HepG2 (cell line): ENCODE data around the gene VAMP3. TPM values are rescaled to one million over a fixed set of nuclear protein-coding genes. Genes with fewer than 3 reads are reported as not detected.

ENCODE experiments used
- ATAC-seq: fragments of 200-7000 bp; cut with Tn5 transposase; 3 replicates; pipeline ENCODE4 v1.9.1; 2020; ENCODE audit warnings: mild to moderate bottlenecking, moderate library complexity
- BruUV-seq: library from RNA; stranded (reverse); fragments of 400-500 nt; replicated peaks from 2 replicates; lab custom pipeline; 2021; lab: Mats Ljungman, UMichigan
- CTCF ChIA-PET: fragments of 300-600 bp; formaldehyde crosslinking; extraction: SDS; loops from one replicate; lab custom pipeline; 2021; ENCODE audit warnings: low total read pairs, inconsistent platforms, low intra/inter-chr PET ratio; lab: Yijun Ruan, JAX
- POLR2A ChIA-PET: fragments of 350-600 bp; sonication (Branson Sonifier 250); formaldehyde crosslinking; loops from one replicate; lab custom pipeline; 2020; ENCODE audit warnings: antibody characterized with exemption, inconsistent platforms; lab: Yijun Ruan, JAX
- DNase-seq: peaks from one replicate; pipeline ENCODE4 v3.0.0-alpha.2; 2015; ENCODE audit warnings: low spot score
- FAIRE-seq: peaks from 3 replicates; lab custom pipeline; 2011; peaks lifted over from hg19 to GRCh38; lab: Jason Lieb, UNC
- H2AFZ ChIP-seq: one replicate; pipeline ENCODE4 v1.6.1; 2011; ENCODE audit warnings: low read length, inconsistent platforms
- H3K27ac ChIP-seq: fragments of 300-600 bp; 3 replicates; pipeline ENCODE4 v1.8.0; 2011; ENCODE audit warnings: mixed run types, mild to moderate bottlenecking, mixed read lengths, low read length, inconsistent platforms; ENCODE audit not compliant: insufficient read depth; ENCODE audit errors: extremely low read length
- H3K27me3 ChIP-seq, 2 experiments: fragments of 200-600 bp in 1 of 2; 2 replicates in 1 of 2; 3 replicates in 1 of 2; pipeline versions ENCODE4 v1.6.0 to v1.8.0; 2011; ENCODE audit warnings: low read length in 2 of 2, mild to moderate bottlenecking in 2 of 2, moderate library complexity in 2 of 2, inconsistent platforms in 1 of 2; ENCODE audit not compliant: insufficient read depth in 2 of 2, control insufficient read depth in 1 of 2
- H3K36me3 ChIP-seq, 2 experiments: fragments of 200-600 bp in 1 of 2; replicated peaks in 1 of 2; 2 replicates in 1 of 2; 3 replicates in 1 of 2; pipeline versions ENCODE4 v1.5.1 to v1.8.0; 2011; ENCODE audit warnings: low read length in 2 of 2, inconsistent platforms in 1 of 2; ENCODE audit not compliant: insufficient read depth in 2 of 2, control insufficient read depth in 1 of 2
- H3K4me1 ChIP-seq: 2 replicates; pipeline ENCODE4 v1.5.1; 2012; ENCODE audit warnings: low read length, inconsistent platforms; ENCODE audit not compliant: insufficient read depth
- H3K4me2 ChIP-seq: 2 replicates; pipeline ENCODE4 v1.6.0; 2011; ENCODE audit warnings: low read depth, low read length, inconsistent platforms
- H3K4me3 ChIP-seq, 3 experiments: fragments of 200-600 bp in 1 of 3; sonication (generic), shearing (Covaris generic) in 1 of 3; replicated peaks in 1 of 3; 2 replicates each; pipeline ENCODE4 v1.5.1; 2011 to 2016; ENCODE audit warnings: low read length in 3 of 3, inconsistent platforms in 2 of 3, low read depth in 2 of 3, mild to moderate bottlenecking in 2 of 3, control low read depth in 1 of 3, mixed read lengths in 1 of 3; ENCODE audit not compliant: insufficient read depth in 1 of 3
- H3K79me2 ChIP-seq: one replicate; pipeline ENCODE4 v1.6.1; 2011; ENCODE audit warnings: low read length, inconsistent platforms; ENCODE audit not compliant: insufficient read depth
- H3K9ac ChIP-seq: 2 replicates; pipeline ENCODE4 v1.6.0; 2011; ENCODE audit warnings: mild to moderate bottlenecking, low read depth, low read length, inconsistent platforms; ENCODE audit not compliant: insufficient read depth
- H3K9me3 ChIP-seq: 2 replicates; pipeline ENCODE4 v1.5.1; 2012; ENCODE audit warnings: mild to moderate bottlenecking, low read length
- H4K20me1 ChIP-seq: 2 replicates; pipeline ENCODE4 v1.6.0; 2011; ENCODE audit warnings: inconsistent platforms, mild to moderate bottlenecking, low read length, moderate library complexity; ENCODE audit not compliant: insufficient read depth
- CCDC6 ChIP-seq: sonication (generic); formaldehyde crosslinking; IDR thresholded peaks from 2 replicates; pipeline ENCODE4 v1.8.1; 2022; ENCODE audit warnings: mild to moderate bottlenecking, missing genetic modification reagents, moderate library complexity
- ISL2 ChIP-seq: sonication (generic); formaldehyde crosslinking; IDR thresholded peaks from 2 replicates; pipeline ENCODE4 v1.5.0; 2020; ENCODE audit warnings: missing genetic modification reagents
- NONO ChIP-seq, 2 experiments: fragments of 450-650 bp in 1 of 2; sonication (generic) in 1 of 2; formaldehyde crosslinking in 1 of 2; IDR thresholded peaks in 1 of 2; conservative IDR thresholded peaks in 1 of 2; 2 replicates each; pipeline versions ENCODE4 v1.6.1 to v1.8.0; 2017 to 2022; ENCODE audit warnings: mild to moderate bottlenecking in 1 of 2, missing genetic modification reagents in 1 of 2, moderate library complexity in 1 of 2
- ZGPAT ChIP-seq: IDR thresholded peaks from 2 replicates; pipeline ENCODE4 v1.6.1; 2016; ENCODE audit warnings: mild to moderate bottlenecking
- ZNF616 ChIP-seq: sonication (generic); formaldehyde crosslinking; IDR thresholded peaks from 2 replicates; pipeline ENCODE4 v1.5.0; 2020; ENCODE audit warnings: low read depth, mild to moderate bottlenecking, missing genetic modification reagents
- ZNF639 ChIP-seq: conservative IDR thresholded peaks from 2 replicates; pipeline ENCODE4 v1.6.1; 2018; ENCODE audit warnings: missing genetic modification reagents
- ZNF75D ChIP-seq: sonication (generic); formaldehyde crosslinking; IDR thresholded peaks from 2 replicates; pipeline ENCODE4 v1.8.1; 2023; ENCODE audit warnings: missing genetic modification reagents, mild to moderate bottlenecking, borderline replicate concordance
- ZSCAN5A ChIP-seq: sonication (generic); formaldehyde crosslinking; IDR thresholded peaks from 2 replicates; pipeline ENCODE4 v1.8.0; 2022; ENCODE audit warnings: mild to moderate bottlenecking, missing genetic modification reagents, borderline replicate concordance
- WGBS: methylation state at CpG from one replicate; pipeline ENCODE4 v1.1.6; 2017; ENCODE audit warnings: low lambda C conversion rate; 5-methylcytosine and 5-hydroxymethylcytosine counted together
- in situ Hi-C: cut with HindIII; loops from 2 replicates; pipeline ENCODE4 v1.10.0; 2017; ENCODE audit warnings: low pct_unique_long_range_greater_than_20kb; ENCODE audit not compliant: extremely low pct_ligation_motif_present
- intact Hi-C: fragments of 100-400 bp; cut with micrococcal nuclease; formaldehyde crosslinking; loops from one replicate; pipeline ENCODE4 v1.10.0; 2022; ENCODE audit not compliant: unreplicated experiment
- polyA plus RNA-seq, 8 experiments: library from polyadenylated mRNA; depleted of rRNA in 3 of 8; stranded (reverse) in 7 of 8; unstranded in 1 of 8; fragments of >200 nt; fragmentation: Illumina TruSeq in 4 of 8; extraction: Trizol in 4 of 8; gene quantifications; 2 replicates each; pipeline versions ENCODE4 v1.2.1 to v1.2.3, GENCODE V29; 2011 to 2016; ENCODE audit warnings: low read depth in 4 of 8, missing spikeins in 1 of 8, mixed read lengths in 1 of 8; ENCODE audit not compliant: insufficient read depth in 1 of 8
- total RNA-seq, 5 experiments: library from RNA; depleted of rRNA; stranded (reverse); fragments of >200 nt; fragmentation: Illumina TruSeq; extraction: Trizol; gene quantifications; 2 replicates each; pipeline ENCODE4 v1.2.3, GENCODE V29; 2016; ENCODE audit warnings: low read depth in 1 of 5

VAMP3 gene
- total and polyA plus RNA-seq, 2 of the 13 experiments (the other 11 are each of a cell fraction or from before 2014, with no cell fraction given) = 75.3 to 88.7 TPM

- no peak for ATAC-seq
Observed at GRCh38 chr1:7785108-7785507, 14.0 kb downstream of the VAMP3 start.

More at GRCh38 chr1:7785108-7785507, 14.0 kb downstream of the VAMP3 start:
- Histone ChIP-seq H3K27ac (peak overlapping the region; percentile 46), H3K4me3 (no peak overlapping the region), H4K20me1 (no peaks in the 10 kb centered on the region), H2AFZ (no peak overlapping the region), H3K9me3 (peaks cover 5% of the 10 kb centered on the region), H3K4me1 (peaks cover 17% of the 10 kb centered on the region), H3K9ac (no peak overlapping the region), H3K79me2 (no peaks in the 10 kb centered on the region), H3K27me3 (no peaks in the 10 kb centered on the region), H3K4me2 (no peak overlapping the region), H3K36me3 (peaks cover 0 to 17% of the 10 kb centered on the region in 2 experiments; a peak in 1 of 5 replicates)
- WGBS = 84% methylated on average over 7 of the region's 7 CpGs
- DNase-seq (no peak), FAIRE-seq (no peak)
- POLR2A ChIA-PET = no interaction called here
- CTCF ChIA-PET = no interaction called here
- BruUV-seq = no TSS peak
- in situ Hi-C loops = no loop called here
- TF ChIP-seq ZNF75D (CRISPR knock-in tag) (no peak), ZGPAT (CRISPR knock-in tag) (no peak), CCDC6 (CRISPR knock-in tag) (no peak), NONO (IDR thresholded peaks at IDR 0.05) (no peak), NONO (CRISPR knock-in tag; conservative IDR thresholded peaks at IDR 0.05) (no peak), ZSCAN5A (CRISPR knock-in tag) (no peak), ISL2 (no peak), ZNF639 (no peak), ZNF616 (CRISPR knock-in tag) (no peak)
- intact Hi-C loops = no loop called here
